ENCODE data around the gene PPP1R12C. TPM values are rescaled to one million over a fixed set of nuclear protein-coding genes. Genes with fewer than 3 reads are reported as not detected.
"Not testable (repeated sequence)": the region's sequence is repeated elsewhere in the genome, so short reads cannot be mapped to it uniquely, and the experiment has no call there.

PPP1R12C gene
- total RNA-seq, 1 donor from 2014 or later: 62.9 TPM

- TF ChIP-seq CTCF (IDR thresholded peaks at IDR 0.05; ENCODE audit: insufficient read depth, low read length, poor library complexity, severe bottlenecking): no peak
- Histone ChIP-seq H3K27me3 (ENCODE audit: control insufficient read depth, insufficient read depth, low read length) (no peaks in the 10 kb centered on the region), H3K36me3 (ENCODE audit: control insufficient read depth, insufficient read depth, low read length) (peaks cover 2% of the 10 kb centered on the region)
These were observed 6.1 kb downstream of the PPP1R12C start for GRCh38 chr19:55111238-55111831.

GRCh38 chr19:55109527-55110291, 7.7 kb downstream of the PPP1R12C start:
- H3K36me3 ChIP-seq (ENCODE audit: control insufficient read depth, insufficient read depth, low read length): peaks cover 2% of the 10 kb centered on the region

More at GRCh38 chr19:55111238-55111831, 6.1 kb downstream of the PPP1R12C start:
- DNase-seq (ENCODE audit: low read depth): no peak
- H3K4me3 ChIP-seq (ENCODE audit: low read depth, low read length): no peak overlapping the region

GRCh38 chr19:55107252-55107651, 10.2 kb downstream of the PPP1R12C start:
- H3K27me3 ChIP-seq (ENCODE audit: control insufficient read depth, insufficient read depth, low read length); H3K4me3 ChIP-seq (ENCODE audit: low read depth, low read length); H3K36me3 ChIP-seq (ENCODE audit: control insufficient read depth, insufficient read depth, low read length); DNase-seq (ENCODE audit: low read depth): not testable (repeated sequence)

More at GRCh38 chr19:55109527-55110291, 7.7 kb downstream of the PPP1R12C start:
- no peaks in the 10 kb centered on the region for H3K27me3 ChIP-seq (ENCODE audit: control insufficient read depth, insufficient read depth, low read length)
- no peak for DNase-seq (ENCODE audit: low read depth)
- TF ChIP-seq CTCF (IDR thresholded peaks at IDR 0.05; ENCODE audit: insufficient read depth, low read length, poor library complexity, severe bottlenecking): no peak
- no peak overlapping the region for H3K4me3 ChIP-seq (ENCODE audit: low read depth, low read length)

- peaks cover 4% of the 10 kb centered on the region for H3K36me3 ChIP-seq (ENCODE audit: control insufficient read depth, insufficient read depth, low read length)
- no peak for DNase-seq (ENCODE audit: low read depth)
- H3K4me3 ChIP-seq (ENCODE audit: low read depth, low read length): no peak overlapping the region
- H3K27me3 ChIP-seq (ENCODE audit: control insufficient read depth, insufficient read depth, low read length): no peaks in the 10 kb centered on the region
- no peak for TF ChIP-seq CTCF (IDR thresholded peaks at IDR 0.05; ENCODE audit: insufficient read depth, low read length, poor library complexity, severe bottlenecking)
These were observed 10.8 kb downstream of the PPP1R12C start for GRCh38 chr19:55106591-55106990.

- H3K36me3 ChIP-seq (ENCODE audit: control insufficient read depth, insufficient read depth, low read length): peaks cover 2% of the 10 kb centered on the region
- no peak for TF ChIP-seq CTCF (IDR thresholded peaks at IDR 0.05; ENCODE audit: insufficient read depth, low read length, poor library complexity, severe bottlenecking)
- no peak for DNase-seq (ENCODE audit: low read depth)
- no peak overlapping the region for H3K4me3 ChIP-seq (ENCODE audit: low read depth, low read length)
- no peaks in the 10 kb centered on the region for H3K27me3 ChIP-seq (ENCODE audit: control insufficient read depth, insufficient read depth, low read length)
These were observed 12.2 kb downstream of the PPP1R12C start for GRCh38 chr19:55105237-55105636.

GRCh38 chr19:55103190-55103589, 14.2 kb downstream of the PPP1R12C start:
- DNase-seq (ENCODE audit: low read depth): no peak
- no peak overlapping the region for H3K4me3 ChIP-seq (ENCODE audit: low read depth, low read length)
- no peak for TF ChIP-seq CTCF (IDR thresholded peaks at IDR 0.05; ENCODE audit: insufficient read depth, low read length, poor library complexity, severe bottlenecking)
- H3K36me3 ChIP-seq (ENCODE audit: control insufficient read depth, insufficient read depth, low read length): peaks cover 2% of the 10 kb centered on the region
- H3K27me3 ChIP-seq (ENCODE audit: control insufficient read depth, insufficient read depth, low read length): no peaks in the 10 kb centered on the region
